IMR-90 (cell line): Measurements from ENCODE around the gene KCNQ2. TPM values are rescaled to one million over a fixed set of nuclear protein-coding genes. Genes with fewer than 3 reads are reported as not detected.

ENCODE experiments used
- ATAC-seq: fragments of 200-7000 bp; cut with Tn5 transposase; 2 replicates; pipeline ENCODE4 v1.9.1; 2020; ENCODE audit warnings: low read depth, mild to moderate bottlenecking, moderate library complexity
- BruUV-seq: library from RNA; stranded (reverse); fragments of 400-500 nt; replicated peaks from 2 replicates; lab custom pipeline; 2021; lab: Mats Ljungman, UMichigan
- CTCF ChIA-PET: fragments of 300-600 bp; formaldehyde crosslinking; extraction: SDS; loops from one replicate; lab custom pipeline; 2021; ENCODE audit warnings: antibody characterized with exemption; lab: Yijun Ruan, JAX
- POLR2A ChIA-PET: fragments of 300-600 bp; sonication (Branson Sonifier 250); formaldehyde crosslinking; loops from one replicate; lab custom pipeline; 2022; ENCODE audit warnings: antibody characterized with exemption; ENCODE audit not compliant: unreplicated experiment; lab: Charles Lee
- DNase-seq: peaks from one replicate; pipeline ENCODE4 v3.0.0; 2013
- H2AFZ ChIP-seq: replicated peaks from 2 replicates; pipeline ENCODE3; 2013; ENCODE audit warnings: low read length, mild to moderate bottlenecking; ENCODE audit not compliant: poor library complexity
- H2AK5ac ChIP-seq: 2 replicates; pipeline ENCODE4 v1.6.1; 2013; ENCODE audit warnings: low read depth, low read length, inconsistent platforms
- H2AK9ac ChIP-seq: replicated peaks from 2 replicates; pipeline ENCODE3; 2013; ENCODE audit warnings: mild to moderate bottlenecking, low read depth, low read length, moderate library complexity; ENCODE audit not compliant: poor library complexity
- H2BK120ac ChIP-seq: 2 replicates; pipeline ENCODE4 v1.6.1; 2013; ENCODE audit warnings: low read depth, low read length, inconsistent platforms
- H2BK15ac ChIP-seq: 3 replicates; pipeline ENCODE4 v1.6.1; 2013; ENCODE audit warnings: low read depth, low read length, inconsistent platforms
- H2BK20ac ChIP-seq: 2 replicates; pipeline ENCODE4 v1.6.1; 2013; ENCODE audit warnings: low read depth, mild to moderate bottlenecking, inconsistent platforms, low read length, moderate library complexity
- H2BK5ac ChIP-seq: 2 replicates; pipeline ENCODE4 v1.6.1; 2013; ENCODE audit warnings: mild to moderate bottlenecking, low read depth, low read length, inconsistent platforms; ENCODE audit not compliant: poor library complexity, severe bottlenecking
- H3K14ac ChIP-seq: replicated peaks from 2 replicates; pipeline ENCODE4 v1.6.1; 2013; ENCODE audit warnings: low read depth, low read length, inconsistent platforms
- H3K18ac ChIP-seq: 2 replicates; pipeline ENCODE4 v1.6.1; 2013; ENCODE audit warnings: low read depth, low read length, control low read depth
- H3K23ac ChIP-seq: 2 replicates; pipeline ENCODE4 v1.6.1; 2013; ENCODE audit warnings: low read depth, low read length, inconsistent platforms
- H3K27ac ChIP-seq: 2 replicates; pipeline ENCODE4 v1.5.1; 2013; ENCODE audit warnings: mild to moderate bottlenecking, control low read depth, low read length; ENCODE audit not compliant: insufficient read depth
- H3K27me3 ChIP-seq: 2 replicates; pipeline ENCODE4 v1.6.1; 2013; ENCODE audit warnings: low read length; ENCODE audit not compliant: control insufficient read depth, insufficient read depth
- H3K36me3 ChIP-seq: 2 replicates; pipeline ENCODE4 v1.6.1; 2013; ENCODE audit warnings: low read length, mixed read lengths; ENCODE audit not compliant: control insufficient read depth, insufficient read depth
- H3K4ac ChIP-seq: 2 replicates; pipeline ENCODE4 v1.6.1; 2013; ENCODE audit warnings: low read depth, low read length, inconsistent platforms
- H3K4me1 ChIP-seq: 2 replicates; pipeline ENCODE4 v1.6.1; 2013; ENCODE audit warnings: low read length, mixed read lengths; ENCODE audit not compliant: control insufficient read depth, insufficient read depth
- H3K4me2 ChIP-seq: 2 replicates; pipeline ENCODE4 v1.6.1; 2013; ENCODE audit warnings: low read depth, mild to moderate bottlenecking, control low read depth, low read length, moderate library complexity
- H3K4me3 ChIP-seq: 2 replicates; pipeline ENCODE4 v1.5.1; 2013; ENCODE audit warnings: low read depth, mild to moderate bottlenecking, control low read depth, low read length, moderate library complexity; ENCODE audit not compliant: insufficient read depth
- H3K56ac ChIP-seq: 2 replicates; pipeline ENCODE4 v1.6.1; 2013; ENCODE audit warnings: low read length, inconsistent platforms; ENCODE audit not compliant: insufficient read depth; ENCODE audit errors: extremely low read depth
- H3K79me1 ChIP-seq, 2 experiments: 2 replicates each; pipeline ENCODE4 v1.6.1; 2013; ENCODE audit warnings: low read length in 2 of 2, inconsistent platforms in 1 of 2, low read depth in 1 of 2
- H3K9ac ChIP-seq: 2 replicates; pipeline ENCODE4 v1.6.1; 2013; ENCODE audit warnings: low read depth, low read length, control low read depth
- H3K9me1 ChIP-seq: 2 replicates; pipeline ENCODE4 v1.6.1; 2013; ENCODE audit warnings: low read length, inconsistent platforms; ENCODE audit not compliant: insufficient read depth
- H3K9me3 ChIP-seq: 2 replicates; pipeline ENCODE4 v1.6.1; 2013; ENCODE audit warnings: low read length; ENCODE audit not compliant: control insufficient read depth, insufficient read depth
- H4K20me1 ChIP-seq: 2 replicates; pipeline ENCODE4 v1.6.1; 2013; ENCODE audit warnings: low read length, inconsistent platforms; ENCODE audit not compliant: insufficient read depth
- H4K5ac ChIP-seq: 2 replicates; pipeline ENCODE4 v1.6.1; 2013; ENCODE audit warnings: mild to moderate bottlenecking, low read depth, low read length, control low read depth
- H4K8ac ChIP-seq, 2 experiments: 2 replicates each; pipeline ENCODE4 v1.6.1; 2013; ENCODE audit warnings: low read depth in 2 of 2, low read length in 2 of 2, control low read depth in 1 of 2, inconsistent platforms in 1 of 2
- H4K91ac ChIP-seq: 2 replicates; pipeline ENCODE4 v1.6.1; 2013; ENCODE audit warnings: low read depth, low read length, inconsistent platforms; ENCODE audit not compliant: insufficient read depth
- MXI1 ChIP-seq: IDR thresholded peaks from 2 replicates; pipeline ENCODE4 v1.6.1; 2012; ENCODE audit warnings: low read depth, mild to moderate bottlenecking, low read length, moderate library complexity, borderline replicate concordance
- RAD21 ChIP-seq: IDR thresholded peaks from 2 replicates; pipeline ENCODE4 v1.6.1; 2012; ENCODE audit warnings: low read length, improper control_type of control experiment
- WGBS, 2 experiments: methylation state at CpG; one replicate each; pipeline versions ENCODE4 v1.1.5 to v1.1.7; 2013; ENCODE audit warnings: missing lambda C conversion rate in 2 of 2; ENCODE audit not compliant: insufficient read length in 1 of 2; ENCODE audit errors: extremely low coverage in 2 of 2; 5-methylcytosine and 5-hydroxymethylcytosine counted together
- dilution Hi-C: fragments of 300-500 bp; cut with HindIII; formaldehyde crosslinking; loops from one replicate; pipeline ENCODE4 v1.14.3; 2018; ENCODE audit warnings: low sequenced_read_pairs; ENCODE audit not compliant: unreplicated experiment
- in situ Hi-C: fragments of 300-500 bp; cut with MboI; formaldehyde crosslinking; loops from 3 replicates; pipeline ENCODE4 v1.14.3; 2019; ENCODE audit warnings: low sequenced_read_pairs, inconsistent platforms, mixed read lengths
- intact Hi-C: fragments of 100-400 bp; cut with micrococcal nuclease; formaldehyde crosslinking; loops from 2 replicates; pipeline ENCODE4 v1.10.0; 2022
- polyA plus RNA-seq, 3 experiments: library from polyadenylated mRNA; depleted of rRNA; stranded (reverse); fragments of >200 nt; gene quantifications; 2 replicates each; pipeline ENCODE4 v1.2.3, GENCODE V29; 2012; ENCODE audit warnings: low replicate concordance in 1 of 3
- total RNA-seq: library from RNA; depleted of rRNA; stranded (reverse); fragments of >200 nt; gene quantifications from 2 replicates; pipeline ENCODE4 v1.2.3, GENCODE V29; 2012

Gene KCNQ2
- total and polyA plus RNA-seq, 2 of the 4 experiments (the other 2 are of a cell fraction), result 0.02 TPM; not detected in 1

DNA sequence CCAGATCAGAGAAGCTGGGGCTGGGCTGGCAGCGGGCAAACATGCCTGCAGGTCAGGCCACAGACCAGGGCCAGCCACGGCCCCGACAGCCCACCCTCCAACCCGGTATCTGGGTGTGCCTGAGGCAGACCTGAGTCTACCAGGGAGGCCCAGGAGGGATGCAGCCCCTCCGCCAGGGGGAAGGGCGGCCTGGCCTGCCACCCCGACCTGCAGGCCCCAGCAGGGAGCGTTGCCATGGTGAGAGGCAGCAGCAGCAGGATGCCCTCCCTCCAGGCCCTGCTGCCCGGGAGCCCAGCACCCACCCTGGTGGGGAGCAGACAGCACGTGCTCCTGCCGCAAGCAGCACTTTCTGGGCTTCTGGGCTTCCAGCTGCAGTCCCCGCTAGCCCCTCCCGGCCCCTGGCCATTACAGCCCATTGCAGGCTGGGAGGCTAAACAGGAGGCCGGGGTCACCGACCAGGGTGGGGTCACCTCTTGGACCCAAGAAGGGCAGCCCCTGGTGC, 30.3 kb upstream of the KCNQ2 start:
- no peak overlapping the region for H3K4ac ChIP-seq
- H4K8ac ChIP-seq, result no peak overlapping the region
- intact Hi-C loops, result no loop called here
- TF ChIP-seq MXI1 (no peak), RAD21 (no peak)
- ChIA-PET POLR2A (no interaction called here), CTCF (no interaction called here)
- DNase-seq, result no peak
- no peaks in the 10 kb centered on the region for H3K36me3 ChIP-seq
- BruUV-seq, result no TSS peak
- H3K27me3 ChIP-seq, result peaks cover 52% of the 10 kb centered on the region
- no peak overlapping the region for H3K4me3 ChIP-seq
- 30% methylated on average over 4 of the region's 15 CpGs; no CpG with 5 or more reads in 1 of the 2 experiments for WGBS, 2 experiments
- H3K56ac ChIP-seq, result no peak overlapping the region
- H3K23ac ChIP-seq, result no peak overlapping the region
- H4K91ac ChIP-seq, result no peak overlapping the region
- no peaks in the 10 kb centered on the region for H3K79me1 ChIP-seq
- no peak overlapping the region for H2BK15ac ChIP-seq
- no peak overlapping the region for H2AK9ac ChIP-seq
- peaks cover 23% of the 10 kb centered on the region for H3K9me3 ChIP-seq
- no peak overlapping the region for H3K27ac ChIP-seq
- H2BK5ac ChIP-seq, result no peak overlapping the region
- dilution Hi-C loops, result no loop called here
- no peak overlapping the region for H3K14ac ChIP-seq
- no peak overlapping the region for H2AK5ac ChIP-seq
- 0 out of 2 replicates have a peak, but pooled peaks cover 3% of the 10 kb centered on the region for H3K4me1 ChIP-seq
- no peak overlapping the region for H3K18ac ChIP-seq
- H4K20me1 ChIP-seq, result no peaks in the 10 kb centered on the region; the same call in 1 of the 2 replicates
- no peak overlapping the region for H2BK120ac ChIP-seq
- no peak overlapping the region for H3K9ac ChIP-seq
- H2AFZ ChIP-seq, result no peak overlapping the region
- H4K5ac ChIP-seq, result no peak overlapping the region
- in situ Hi-C loops, result no loop called here
- no peak overlapping the region for H3K4me2 ChIP-seq
- no peaks in the 10 kb centered on the region for H3K9me1 ChIP-seq
- ATAC-seq, result no peak
- H2BK20ac ChIP-seq, result no peak overlapping the region
